Measurements from ENCODE around the gene USP47.
A peak's percentile ranks its signal among the peaks of the same experiment; 100 is the strongest.

USP47 gene

GRCh38 chr11:11915625-11916024 lies 73.9 kb downstream of the USP47 start:
- DNase-seq, result no peak
- TF ChIP-seq GATA1 (IDR thresholded peaks at IDR 0.05; ENCODE audit: low read depth, low read length) (no peak), POLR2A (IDR thresholded peaks at IDR 0.05; ENCODE audit: low read length) (no peak)

- no peak for DNase-seq
- TF ChIP-seq POLR2A (IDR thresholded peaks at IDR 0.05; ENCODE audit: low read length), result no peak
- no peak for TF ChIP-seq GATA1 (IDR thresholded peaks at IDR 0.05; ENCODE audit: low read depth, low read length)
Observed at GRCh38 chr11:11916981-11917399, 75.2 kb downstream of the USP47 start.

GRCh38 chr11:11923828-11924227 lies 82.1 kb downstream of the USP47 start:
- TF ChIP-seq GATA1 (IDR thresholded peaks at IDR 0.05; ENCODE audit: low read depth, low read length) (no peak), POLR2A (IDR thresholded peaks at IDR 0.05; ENCODE audit: low read length) (no peak)
- no peak for DNase-seq

- no peak for DNase-seq
- no peak for TF ChIP-seq POLR2A (IDR thresholded peaks at IDR 0.05; ENCODE audit: low read length)
- TF ChIP-seq GATA1 (IDR thresholded peaks at IDR 0.05; ENCODE audit: low read depth, low read length), result no peak
Observed at GRCh38 chr11:11929920-11930319, 88.1 kb downstream of the USP47 start.

- TF ChIP-seq GATA1 (IDR thresholded peaks at IDR 0.05; ENCODE audit: low read depth, low read length) (no peak), POLR2A (IDR thresholded peaks at IDR 0.05; ENCODE audit: low read length) (no peak)
- peak; percentile 47 to 59 for DNase-seq
Observed at GRCh38 chr11:11931461-11932055, 89.8 kb downstream of the USP47 start.

GRCh38 chr11:11935536-11935935 lies 93.8 kb downstream of the USP47 start:
- no peak for TF ChIP-seq GATA1 (IDR thresholded peaks at IDR 0.05; ENCODE audit: low read depth, low read length)
- TF ChIP-seq POLR2A (IDR thresholded peaks at IDR 0.05; ENCODE audit: low read length), result no peak
- no peak for DNase-seq

GRCh38 chr11:11937433-11937832 lies 95.7 kb downstream of the USP47 start:
- TF ChIP-seq POLR2A (IDR thresholded peaks at IDR 0.05; ENCODE audit: low read length) (no peak), GATA1 (IDR thresholded peaks at IDR 0.05; ENCODE audit: low read depth, low read length) (no peak)
- no peak for DNase-seq

GRCh38 chr11:11937957-11938356 lies 96.2 kb downstream of the USP47 start:
- DNase-seq, result no peak
- TF ChIP-seq GATA1 (IDR thresholded peaks at IDR 0.05; ENCODE audit: low read depth, low read length), result no peak
- no peak for TF ChIP-seq POLR2A (IDR thresholded peaks at IDR 0.05; ENCODE audit: low read length)

GRCh38 chr11:11940551-11940950 lies 98.8 kb downstream of the USP47 start:
- DNase-seq, result no peak
- no peak for TF ChIP-seq GATA1 (IDR thresholded peaks at IDR 0.05; ENCODE audit: low read depth, low read length)
- TF ChIP-seq POLR2A (IDR thresholded peaks at IDR 0.05; ENCODE audit: low read length), result no peak

GRCh38 chr11:11942668-11943067 lies 100.9 kb downstream of the USP47 start:
- TF ChIP-seq GATA1 (IDR thresholded peaks at IDR 0.05; ENCODE audit: low read depth, low read length) (no peak), POLR2A (IDR thresholded peaks at IDR 0.05; ENCODE audit: low read length) (no peak)
- no peak for DNase-seq

- TF ChIP-seq POLR2A (IDR thresholded peaks at IDR 0.05; ENCODE audit: low read length) (no peak), GATA1 (IDR thresholded peaks at IDR 0.05; ENCODE audit: low read depth, low read length) (no peak)
- peak in 1 of 2 experiments; percentile 10 for DNase-seq
Observed at GRCh38 chr11:11944444-11944843, 102.7 kb downstream of the USP47 start.

GRCh38 chr11:11946180-11946579 lies 104.4 kb downstream of the USP47 start:
- no peak for TF ChIP-seq POLR2A (IDR thresholded peaks at IDR 0.05; ENCODE audit: low read length)
- no peak for TF ChIP-seq GATA1 (IDR thresholded peaks at IDR 0.05; ENCODE audit: low read depth, low read length)
- no peak for DNase-seq

- TF ChIP-seq GATA1 (IDR thresholded peaks at IDR 0.05; ENCODE audit: low read depth, low read length) (no peak), POLR2A (IDR thresholded peaks at IDR 0.05; ENCODE audit: low read length) (no peak)
- no peak for DNase-seq
Observed at GRCh38 chr11:11946878-11947277, 105.1 kb downstream of the USP47 start.

- no peak for TF ChIP-seq GATA1 (IDR thresholded peaks at IDR 0.05; ENCODE audit: low read depth, low read length)
- no peak for TF ChIP-seq POLR2A (IDR thresholded peaks at IDR 0.05; ENCODE audit: low read length)
- no peak for DNase-seq
Observed at GRCh38 chr11:11947825-11948224, 106.1 kb downstream of the USP47 start.

- DNase-seq, result no peak
Observed at GRCh38 chr11:11948242-11948947, 106.6 kb downstream of the USP47 start.

More at GRCh38 chr11:11948242-11948947, 106.6 kb downstream of the USP47 start:
- TF ChIP-seq POLR2A (IDR thresholded peaks at IDR 0.05; ENCODE audit: low read length), result no peak
- no peak for TF ChIP-seq GATA1 (IDR thresholded peaks at IDR 0.05; ENCODE audit: low read depth, low read length)
